Choroid plexus epithelial cell (primary cell): ENCODE measurements around the gene MGAT4A.

ENCODE experiments used
- DNase-seq: peaks from one replicate; pipeline ENCODE4 v3.0.0-alpha.2; 2010; ENCODE audit warnings: low read depth
- H3K4me3 ChIP-seq: 2 replicates; pipeline ENCODE4 v1.5.1; 2011; ENCODE audit warnings: low read depth, mild to moderate bottlenecking, control low read depth, low read length, moderate library complexity
- CTCF ChIP-seq: conservative IDR thresholded peaks from 2 replicates; pipeline ENCODE4 v1.5.1; 2011; ENCODE audit warnings: low read depth, mild to moderate bottlenecking, control low read depth, inconsistent platforms, low read length, moderate library complexity

Gene MGAT4A

GRCh38 chr2:98592565-98592964 lies 138.4 kb downstream of the MGAT4A start:
- no peak for TF ChIP-seq CTCF
- H3K4me3 ChIP-seq: no peak overlapping the region
- DNase-seq: no peak

GRCh38 chr2:98589489-98589888 lies 141.4 kb downstream of the MGAT4A start:
- no peak for DNase-seq
- no peak overlapping the region for H3K4me3 ChIP-seq
- TF ChIP-seq CTCF: no peak

- no peak for TF ChIP-seq CTCF
- no peak for DNase-seq
- no peak overlapping the region for H3K4me3 ChIP-seq
These were observed 142.0 kb downstream of the MGAT4A start for GRCh38 chr2:98588880-98589431.

GRCh38 chr2:98586551-98587140 lies 144.3 kb downstream of the MGAT4A start:
- no peak for DNase-seq
- no peak for TF ChIP-seq CTCF

GRCh38 chr2:98585386-98585785 lies 145.5 kb downstream of the MGAT4A start:
- TF ChIP-seq CTCF: no peak
- no peak overlapping the region for H3K4me3 ChIP-seq
- DNase-seq: no peak

More at GRCh38 chr2:98586551-98587140, 144.3 kb downstream of the MGAT4A start:
- no peak overlapping the region for H3K4me3 ChIP-seq

GRCh38 chr2:98583816-98584618 lies 146.9 kb downstream of the MGAT4A start:
- no peak for TF ChIP-seq CTCF
- no peak overlapping the region for H3K4me3 ChIP-seq
- DNase-seq: no peak

GRCh38 chr2:98583276-98583675 lies 147.7 kb downstream of the MGAT4A start:
- no peak for TF ChIP-seq CTCF
- no peak overlapping the region for H3K4me3 ChIP-seq
- no peak for DNase-seq
